ENCODE results near the gene MYH15. TPM values are rescaled to one million over a fixed set of nuclear protein-coding genes. Genes with fewer than 3 reads are reported as not detected.

MYH15 gene
- under 1 TPM in 1 of 5 donors, not detected in 4; 0.37 TPM for total RNA-seq
- under 1 TPM; 0.05 to 0.15 (median 0.06) TPM for polyA plus RNA-seq
- long read RNA-seq, donor 1: 0 reads
- long read RNA-seq, donor 2: 0 reads
- long read RNA-seq, donor 3: 0 reads
- long read RNA-seq, donor 4: 0 reads
- long read RNA-seq, donor 5: 0 reads
- long read RNA-seq, donor 6: 0 reads
- long read RNA-seq, donor 7: 0 reads
- long read RNA-seq, donor 8: 0 reads
- long read RNA-seq, donor 9: 0 reads
- long read RNA-seq, donor 10: 0 reads

DNA sequence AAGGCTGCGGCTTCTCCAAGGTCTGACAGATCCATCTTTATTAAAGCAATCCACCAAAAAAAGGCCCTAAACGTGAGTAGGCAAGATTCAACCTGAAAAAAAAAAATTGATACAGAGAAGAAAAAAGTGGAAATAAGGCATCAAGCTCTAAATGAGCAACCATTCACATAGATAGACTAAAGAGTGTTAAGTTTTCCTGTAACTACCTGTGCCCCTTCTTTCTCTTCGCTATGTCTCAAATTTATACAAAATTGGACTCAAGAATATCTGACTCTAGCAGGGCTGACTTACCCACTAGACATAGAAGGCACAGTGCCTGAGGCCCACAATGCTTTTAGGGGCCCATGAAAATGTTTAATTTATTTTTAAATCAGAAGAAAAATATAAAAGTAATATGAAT lies at the start of gene MYH15:
Gene MYH15 (minus strand): TSS at position 101 of the 400 bp plus-strand sequence. CDS start 66 bp downstream, at position 35.
- Histone ChIP-seq H3K27ac (no peak within 1 kb of the TSS), H3K27me3 (no peaks in the 10 kb centered on the region), H3K9me3 (no peaks in the 10 kb centered on the region), H3K36me3 (no peaks in the 10 kb centered on the region), H3K4me3 (no peak within 1 kb of the TSS), H3K4me1 (no peaks in the 10 kb centered on the region)
- TF ChIP-seq EP300 (IDR thresholded peaks at IDR 0.05): no peak
- TF ChIP-seq, protein P1, sequence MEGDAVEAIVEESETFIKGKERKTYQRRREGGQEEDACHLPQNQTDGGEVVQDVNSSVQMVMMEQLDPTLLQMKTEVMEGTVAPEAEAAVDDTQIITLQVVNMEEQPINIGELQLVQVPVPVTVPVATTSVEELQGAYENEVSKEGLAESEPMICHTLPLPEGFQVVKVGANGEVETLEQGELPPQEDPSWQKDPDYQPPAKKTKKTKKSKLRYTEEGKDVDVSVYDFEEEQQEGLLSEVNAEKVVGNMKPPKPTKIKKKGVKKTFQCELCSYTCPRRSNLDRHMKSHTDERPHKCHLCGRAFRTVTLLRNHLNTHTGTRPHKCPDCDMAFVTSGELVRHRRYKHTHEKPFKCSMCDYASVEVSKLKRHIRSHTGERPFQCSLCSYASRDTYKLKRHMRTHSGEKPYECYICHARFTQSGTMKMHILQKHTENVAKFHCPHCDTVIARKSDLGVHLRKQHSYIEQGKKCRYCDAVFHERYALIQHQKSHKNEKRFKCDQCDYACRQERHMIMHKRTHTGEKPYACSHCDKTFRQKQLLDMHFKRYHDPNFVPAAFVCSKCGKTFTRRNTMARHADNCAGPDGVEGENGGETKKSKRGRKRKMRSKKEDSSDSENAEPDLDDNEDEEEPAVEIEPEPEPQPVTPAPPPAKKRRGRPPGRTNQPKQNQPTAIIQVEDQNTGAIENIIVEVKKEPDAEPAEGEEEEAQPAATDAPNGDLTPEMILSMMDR (IDR thresholded peaks at IDR 0.05): no peak
- TF ChIP-seq POLR2AphosphoS5 (IDR thresholded peaks at IDR 0.05): no peak
- no peak for TF ChIP-seq POLR2A (IDR thresholded peaks at IDR 0.05)
- intact Hi-C loops (cut with DNase I; ENCODE audit: low total_unique reads): no loop called here
- WGBS, 5 donors: 83 to 94% (median 92%) methylated on average over 3 of the region's 3 CpGs
- DNase-seq: no peak

DNA sequence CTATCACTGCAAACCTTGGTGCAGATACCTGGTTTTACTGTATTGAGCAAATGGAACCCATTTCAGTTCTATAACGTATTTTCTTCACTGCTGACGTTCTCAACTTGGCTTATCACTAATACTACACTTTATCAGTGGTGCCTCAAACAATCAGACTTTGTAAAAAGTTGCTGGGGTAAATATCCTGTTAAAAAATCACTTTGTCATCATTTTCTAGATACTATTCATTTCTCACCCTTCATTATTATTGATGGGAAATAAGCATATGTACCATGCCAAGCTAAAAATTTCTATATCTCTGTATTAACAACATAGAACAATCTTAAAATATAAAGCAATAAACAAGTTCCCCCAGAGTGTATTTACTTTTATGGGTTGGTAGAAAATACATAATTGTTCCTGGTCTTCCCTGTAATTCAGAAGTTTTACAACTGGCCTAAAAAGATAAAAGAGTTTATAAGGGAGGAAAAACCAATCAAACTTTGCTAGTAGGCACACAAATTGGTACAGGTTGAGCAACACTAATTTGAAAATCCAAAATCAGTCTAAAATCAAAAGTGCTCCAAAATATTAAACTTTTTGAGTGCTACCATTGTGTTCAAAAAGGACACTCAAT lies 45.7 kb upstream of the MYH15 start:
- intact Hi-C loops (cut with DNase I; ENCODE audit: low total_unique reads): no loop called here
- H3K27ac ChIP-seq: peak overlapping the region in 1 of 5 donors; percentile 27
- WGBS, 5 donors: 32 to 57% (median 52%) methylated on average over 2 of the region's 2 CpGs
- H3K36me3 ChIP-seq: peaks cover 0 to 16% (median 0%) of the 10 kb centered on the region in 4 donors
- H3K4me3 ChIP-seq: no peak overlapping the region
- no peak for DNase-seq
- H3K9me3 ChIP-seq: no peaks in the 10 kb centered on the region
- H3K4me1 ChIP-seq: peaks cover 0 to 11% (median 0%) of the 10 kb centered on the region in 4 donors
- TF ChIP-seq, protein P1 (IDR thresholded peaks at IDR 0.05): no peak
- TF ChIP-seq POLR2AphosphoS5 (IDR thresholded peaks at IDR 0.05): no peak
- TF ChIP-seq POLR2A (IDR thresholded peaks at IDR 0.05): no peak
- no peak for TF ChIP-seq EP300 (IDR thresholded peaks at IDR 0.05)
- no peaks in the 10 kb centered on the region for H3K27me3 ChIP-seq

DNA sequence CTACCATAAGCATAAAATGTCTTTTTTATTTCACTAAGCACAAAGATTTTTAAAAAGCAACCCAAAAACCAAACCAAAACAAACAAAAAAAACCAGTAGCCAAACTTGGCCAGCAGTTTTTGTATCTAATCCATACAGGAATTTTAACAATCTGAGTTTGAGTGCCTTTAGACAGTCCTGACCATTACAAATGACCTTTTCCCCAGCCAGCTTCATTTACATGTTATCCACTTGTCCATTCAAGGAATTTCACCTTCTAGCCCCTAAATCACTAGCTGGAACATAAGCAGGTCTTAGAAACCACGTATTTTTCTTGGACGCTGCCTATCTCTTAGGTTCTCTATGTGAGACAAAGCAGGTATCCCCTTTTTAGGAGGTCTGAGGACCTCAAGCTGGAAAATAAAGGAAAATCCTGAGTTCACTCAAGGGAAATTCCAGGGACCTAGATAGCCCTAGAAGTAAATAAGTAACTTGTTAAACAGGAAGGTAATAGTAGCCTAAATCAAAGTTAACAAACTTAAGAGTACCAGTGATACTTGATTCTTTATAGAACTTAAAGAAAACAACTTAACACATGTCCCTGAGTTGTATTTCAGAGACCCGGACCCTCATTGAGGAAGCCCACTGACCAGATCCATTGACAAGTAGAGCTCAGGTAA lies 44.6 kb upstream of the MYH15 start:
- 33 to 60% (median 47%) methylated on average over 3 of the region's 3 CpGs for WGBS, 5 donors
- Histone ChIP-seq H3K27ac (peak overlapping the region in 3 of 5 donors; percentile 27 to 44 (median 30)), H3K36me3 (peaks cover 0 to 11% (median 0%) of the 10 kb centered on the region in 4 donors), H3K4me1 (peaks cover 0 to 11% (median 0%) of the 10 kb centered on the region in 4 donors), H3K27me3 (no peaks in the 10 kb centered on the region), H3K4me3 (no peak overlapping the region), H3K9me3 (no peaks in the 10 kb centered on the region)
- intact Hi-C loops (cut with DNase I; ENCODE audit: low total_unique reads): no loop called here
- DNase-seq: peak in 1 of 2 donors; percentile 10
- no peak for TF ChIP-seq POLR2AphosphoS5 (IDR thresholded peaks at IDR 0.05)
- TF ChIP-seq, protein P1 (IDR thresholded peaks at IDR 0.05): no peak
- no peak for TF ChIP-seq POLR2A (IDR thresholded peaks at IDR 0.05)
- no peak for TF ChIP-seq EP300 (IDR thresholded peaks at IDR 0.05)

DNA sequence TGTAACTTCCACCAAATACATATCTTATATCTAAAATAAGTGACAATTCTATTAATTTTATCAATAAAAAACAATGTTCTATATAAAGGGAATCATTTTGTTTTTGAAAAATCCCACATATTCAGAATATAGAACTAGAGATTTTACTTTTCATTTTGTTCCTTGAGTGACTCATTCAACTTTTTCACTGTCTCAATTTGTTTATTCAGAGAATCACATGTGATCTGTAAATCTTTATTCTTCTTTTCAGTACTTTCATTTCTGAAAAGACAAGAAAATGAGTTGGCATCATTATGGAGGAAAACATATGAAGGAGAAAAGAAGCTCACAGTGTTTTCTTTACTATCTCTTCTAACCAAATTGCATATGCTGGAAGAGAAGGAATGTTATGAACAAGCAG lies 43.8 kb upstream of the MYH15 start:
- Histone ChIP-seq H3K9me3 (no peaks in the 10 kb centered on the region), H3K4me1 (peaks cover 0 to 11% (median 0%) of the 10 kb centered on the region in 4 donors), H3K27me3 (no peaks in the 10 kb centered on the region), H3K27ac (no peak overlapping the region), H3K36me3 (peaks cover 0 to 9% (median 0%) of the 10 kb centered on the region in 4 donors), H3K4me3 (no peak overlapping the region)
- intact Hi-C loops (cut with DNase I; ENCODE audit: low total_unique reads): no loop called here
- TF ChIP-seq POLR2AphosphoS5 (IDR thresholded peaks at IDR 0.05) (no peak), POLR2A (IDR thresholded peaks at IDR 0.05) (no peak), EP300 (IDR thresholded peaks at IDR 0.05) (no peak)
- TF ChIP-seq, protein P1 (IDR thresholded peaks at IDR 0.05): no peak
- no peak for DNase-seq
